Stimulated activated CD8-positive, alpha-beta memory T cell treated with anti-CD3 and anti-CD28 coated beads, Interleukin-15, amount 100 ng/mL, for 48 hours (primary cell): ENCODE measurements around the gene APOBEC3H.

Experiments
- DNase-seq, 2 donors: peaks; one replicate each; pipeline ENCODE4 v3.0.0-alpha.2; 2020; ENCODE audit warnings: low read depth in 2 of 2

APOBEC3H gene

DNA sequence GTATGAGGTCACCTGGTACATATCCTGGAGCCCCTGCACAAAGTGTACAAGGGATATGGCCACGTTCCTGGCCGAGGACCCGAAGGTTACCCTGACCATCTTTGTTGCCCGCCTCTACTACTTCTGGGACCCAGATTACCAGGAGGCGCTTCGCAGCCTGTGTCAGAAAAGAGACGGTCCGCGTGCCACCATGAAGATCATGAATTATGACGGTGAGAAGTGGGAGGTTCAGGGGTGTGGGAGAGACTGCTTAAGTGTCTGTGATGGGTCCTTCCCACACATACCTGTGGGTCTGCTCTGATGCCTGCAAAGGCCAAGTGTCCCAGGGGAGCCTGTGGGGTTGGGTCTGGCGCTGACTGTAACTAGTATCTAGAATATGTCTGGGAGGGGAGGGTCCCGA lies 16.0 kb upstream of the APOBEC3H start:
- no peak for DNase-seq

DNA sequence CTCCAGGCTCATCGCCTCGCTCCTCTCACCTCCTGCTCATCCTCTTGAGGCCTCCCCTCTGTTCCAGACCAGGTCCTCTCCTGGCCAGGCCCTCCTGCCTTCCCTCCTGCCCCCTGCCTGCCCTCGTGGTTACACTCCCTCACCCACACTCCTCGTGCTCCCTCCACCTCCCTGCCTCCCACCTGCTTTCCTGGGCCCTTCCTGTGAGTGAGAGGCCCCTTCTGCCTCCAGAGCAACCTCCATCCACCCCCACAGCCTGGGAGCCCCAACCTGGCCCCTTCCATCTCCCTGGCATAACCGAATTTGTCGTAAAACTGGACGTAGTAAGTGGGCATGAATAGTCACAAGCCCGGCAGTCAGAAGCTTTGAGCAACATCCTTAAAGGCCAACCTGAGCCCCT lies 15.4 kb upstream of the APOBEC3H start:
- DNase-seq = no peak

DNA sequence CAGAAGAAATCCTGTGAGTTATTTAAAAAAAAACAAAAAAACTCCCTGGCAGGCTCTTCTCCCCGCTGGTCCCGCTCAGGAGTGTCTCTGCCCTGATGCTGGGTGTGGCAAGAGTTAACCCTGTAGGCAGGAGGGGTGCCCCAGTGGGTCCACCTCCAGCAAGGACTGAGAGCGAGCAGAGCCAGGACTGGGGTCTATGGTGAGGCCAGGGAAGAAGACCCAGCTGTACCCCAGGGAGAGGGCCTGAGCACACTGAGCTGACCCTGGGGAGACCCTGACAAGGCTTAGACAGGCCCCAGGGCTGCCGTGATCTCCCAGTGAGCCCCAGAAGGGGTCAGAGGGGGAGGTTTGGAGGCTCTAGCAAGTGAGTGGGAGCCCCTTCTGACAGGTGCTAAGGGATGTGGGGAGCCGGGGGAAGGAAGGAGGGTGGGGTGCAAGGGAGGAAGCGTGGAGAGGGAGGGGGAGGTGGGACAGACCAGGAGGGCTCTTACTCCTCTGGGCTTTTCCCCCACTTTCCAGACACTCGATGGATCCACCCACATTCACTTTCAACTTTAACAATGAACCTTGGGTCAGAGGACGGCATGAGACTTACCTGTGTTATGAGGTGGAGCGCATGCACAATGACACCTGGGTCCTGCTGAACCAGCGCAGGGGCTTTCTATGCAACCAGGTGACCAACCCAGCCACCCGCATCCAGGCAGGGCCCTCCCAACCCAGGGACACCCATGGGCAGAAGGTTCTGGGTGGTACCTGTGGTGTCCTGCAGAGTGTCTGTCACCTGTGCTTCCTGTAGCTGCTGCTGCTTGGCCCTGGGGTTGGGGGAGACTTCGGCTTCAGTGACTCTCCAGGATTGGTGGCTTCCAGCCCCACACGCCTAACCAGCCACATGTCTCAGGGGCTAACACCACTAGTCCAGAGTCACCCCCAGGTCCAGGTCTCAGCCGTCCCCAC lies 13.6 kb upstream of the APOBEC3H start:
- no peak for DNase-seq

- DNase-seq = no peak
These were observed 12.4 kb upstream of the APOBEC3H start for GRCh38 chr22:39084666-39085065.

GRCh38 chr22:39087098-39087497 lies 9.9 kb upstream of the APOBEC3H start:
- no peak for DNase-seq

DNA sequence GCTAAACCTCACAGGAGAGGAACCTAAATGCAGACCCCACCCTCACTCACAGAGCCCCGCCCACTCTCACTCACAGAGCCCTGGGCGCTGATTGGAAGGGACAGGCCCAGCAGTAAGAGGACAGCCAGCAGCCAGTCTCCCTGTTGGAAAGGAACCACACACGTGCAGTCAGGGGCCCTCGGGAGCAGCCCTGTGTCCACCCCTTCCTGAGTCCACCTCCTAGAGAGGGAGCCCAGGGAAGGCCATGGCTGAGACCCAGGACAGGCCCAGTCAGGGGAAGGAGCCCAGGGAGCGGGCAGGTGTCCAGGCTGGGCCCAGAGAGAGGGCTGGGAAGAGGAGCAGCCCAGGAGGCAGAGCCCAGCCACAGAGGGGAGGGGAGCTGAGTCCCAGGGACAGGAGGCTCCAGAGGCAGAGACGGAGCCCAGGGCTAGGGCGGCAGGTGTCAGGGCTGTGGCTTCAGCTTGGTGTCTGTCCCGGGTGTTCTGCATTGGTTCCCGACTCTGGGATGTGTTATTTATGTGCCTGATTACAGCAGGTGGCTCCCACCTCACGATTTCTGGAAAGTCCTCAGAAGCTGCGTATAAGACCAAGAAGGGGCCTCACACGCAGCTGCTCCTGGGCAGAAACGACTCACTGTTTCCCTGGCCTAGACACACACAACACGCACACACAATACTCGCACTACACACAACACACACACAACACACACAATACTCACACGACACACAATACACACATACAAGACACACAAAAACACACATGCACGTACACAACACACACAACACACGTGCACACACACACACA lies 9.0 kb upstream of the APOBEC3H start:
- no peak for DNase-seq

DNA sequence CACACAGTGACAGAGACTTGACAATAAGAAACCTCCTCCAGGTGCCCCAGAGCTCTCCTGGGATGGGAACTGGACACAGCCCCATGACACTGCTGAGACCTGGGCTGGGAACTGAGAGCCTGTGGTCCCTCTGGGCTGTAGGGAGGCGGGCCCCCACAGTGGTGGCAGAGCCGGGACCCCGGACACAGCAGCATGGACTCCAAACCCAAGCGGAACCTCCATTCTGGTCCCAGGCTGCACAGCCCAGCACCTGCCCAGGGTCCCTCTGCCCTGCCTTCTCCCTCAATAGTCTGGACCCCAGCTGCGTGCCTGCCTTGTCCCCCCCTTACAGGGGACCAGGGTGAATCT lies 8.4 kb upstream of the APOBEC3H start:
- DNase-seq = no peak

DNA sequence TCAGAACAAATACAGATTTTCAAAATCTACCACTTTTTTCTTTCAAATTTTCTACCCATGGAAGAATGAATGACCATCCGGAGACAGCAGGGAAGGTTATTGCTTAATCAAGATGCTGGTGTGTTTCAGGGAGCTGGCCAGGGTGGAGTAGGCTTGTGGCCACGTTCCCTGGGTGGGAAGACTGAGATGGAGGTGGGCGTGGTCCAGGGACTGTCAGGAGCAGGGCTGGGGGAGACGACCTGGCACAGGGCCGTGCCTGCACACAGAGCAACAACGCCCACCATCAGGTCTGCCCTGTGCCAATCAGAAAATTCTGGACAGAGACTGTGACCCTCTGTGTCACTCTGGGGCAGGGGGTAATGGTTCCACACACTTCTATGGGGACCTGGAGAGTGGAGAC lies 7.1 kb upstream of the APOBEC3H start:
- DNase-seq = no peak

- peak; percentile 86 to 87 for DNase-seq
These were observed 6.5 kb upstream of the APOBEC3H start for GRCh38 chr22:39090426-39091064.

- DNase-seq = no peak
These were observed 5.6 kb upstream of the APOBEC3H start for GRCh38 chr22:39091126-39092081.

DNA sequence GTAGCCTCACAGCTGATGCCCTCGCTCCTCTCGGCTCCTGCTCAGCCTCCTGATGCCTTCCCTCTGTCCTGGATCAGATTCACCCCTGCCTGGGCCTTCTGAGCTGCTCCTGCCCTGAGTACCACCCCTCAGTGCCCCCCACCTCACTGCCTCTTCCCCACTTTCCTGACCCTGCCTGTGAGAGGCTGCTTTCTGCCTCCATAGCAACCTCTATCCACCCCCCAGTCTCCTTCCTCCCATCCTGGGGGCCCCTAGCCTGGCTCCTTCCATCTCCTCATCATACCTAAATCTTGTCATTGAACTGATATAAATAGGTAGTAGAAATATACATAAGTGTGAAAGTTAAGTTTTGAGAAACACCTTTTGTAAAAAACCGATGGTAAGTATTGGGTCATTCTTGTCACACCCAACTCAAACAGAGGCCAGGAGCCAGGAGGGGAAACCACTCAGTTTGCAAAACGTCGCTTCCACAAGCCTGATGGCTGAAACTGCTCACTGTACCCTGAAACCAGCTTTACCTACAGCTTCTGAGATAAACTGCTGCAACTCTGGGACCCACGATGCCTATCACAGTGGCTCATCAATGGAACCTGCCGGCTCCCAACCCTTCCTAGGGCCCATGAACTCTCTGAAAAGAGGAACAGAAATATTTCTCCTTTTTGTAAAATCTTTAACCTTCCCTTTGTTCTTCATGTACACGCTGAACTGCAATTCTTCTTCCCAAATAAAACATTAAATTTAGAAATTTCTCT lies 4.8 kb upstream of the APOBEC3H start:
- DNase-seq = no peak

DNA sequence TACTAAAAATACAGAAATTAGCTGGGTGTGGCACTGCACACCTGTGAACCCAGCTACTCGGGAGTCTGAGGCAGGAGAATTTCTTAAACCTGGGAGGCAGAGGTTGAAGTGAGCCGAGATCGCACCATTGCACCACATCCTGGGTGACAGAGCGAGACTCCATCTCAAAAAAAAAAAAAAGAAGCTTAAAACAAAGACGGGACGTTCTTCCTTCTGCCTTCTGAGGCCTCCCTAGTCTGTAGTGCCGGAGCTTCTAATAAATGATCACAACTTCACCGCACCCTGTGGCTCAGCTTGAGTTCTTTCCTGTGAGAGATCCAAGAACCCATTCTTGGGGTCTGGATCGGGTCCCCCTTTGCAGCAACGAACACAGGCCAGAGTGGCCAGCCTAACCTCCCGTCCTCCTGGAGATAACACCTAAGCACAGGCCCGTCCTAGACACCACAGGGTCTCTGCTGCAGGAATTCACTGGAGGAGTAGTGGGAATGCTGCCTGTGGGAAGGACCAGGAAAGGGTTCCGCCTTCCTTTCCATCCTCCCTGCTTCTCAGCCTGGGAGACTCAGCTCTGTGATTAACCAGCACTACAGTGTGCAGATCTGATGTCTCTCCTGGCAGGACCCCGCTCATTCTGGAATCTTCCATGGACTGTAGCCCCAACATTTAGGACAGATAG lies 2.2 kb upstream of the APOBEC3H start:
- DNase-seq = no peak

GRCh38 chr22:39095971-39096370 lies 1.1 kb upstream of the APOBEC3H start:
- DNase-seq = no peak

DNA sequence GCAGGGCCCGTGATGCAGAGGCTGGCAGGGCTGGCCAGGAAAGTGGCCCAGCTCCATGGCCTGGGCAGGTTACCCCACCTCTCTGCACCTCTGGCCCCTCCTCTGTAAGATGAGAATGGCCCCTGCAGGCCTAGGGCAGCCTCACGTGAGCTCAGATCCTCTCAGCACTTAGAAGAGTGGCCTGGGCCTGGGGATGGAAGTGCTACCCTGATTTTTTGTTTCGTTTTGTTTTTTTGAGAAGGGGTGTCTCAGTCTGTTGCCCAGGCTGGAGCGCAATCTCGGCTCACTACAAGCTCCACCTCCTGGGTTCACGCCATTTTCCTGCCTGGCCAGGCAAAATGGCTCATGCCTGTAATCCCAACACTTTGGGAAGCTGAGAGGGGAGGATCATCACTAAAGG lies 982 bp downstream of the APOBEC3H start:
- DNase-seq = no peak

DNA sequence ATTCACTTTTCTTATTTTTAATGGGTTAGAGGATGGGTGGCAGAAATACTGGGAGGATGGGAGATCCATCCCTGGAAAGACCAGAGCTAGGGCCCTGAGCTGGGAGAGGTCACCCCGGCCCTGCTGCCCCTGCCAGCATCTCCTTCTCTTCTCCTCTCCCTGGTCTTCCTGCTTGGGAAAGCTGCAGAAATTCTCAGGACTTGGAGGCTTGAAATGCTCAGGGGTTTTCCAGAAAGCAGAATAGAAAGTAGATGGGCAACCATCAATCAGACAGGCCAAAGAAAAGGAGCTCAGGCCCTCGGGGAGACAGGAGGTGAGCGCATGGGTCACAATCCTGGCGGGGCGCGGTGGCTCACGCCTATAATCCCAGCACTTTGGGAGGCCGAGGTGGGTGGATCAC lies 1.5 kb downstream of the APOBEC3H start:
- no peak for DNase-seq

DNA sequence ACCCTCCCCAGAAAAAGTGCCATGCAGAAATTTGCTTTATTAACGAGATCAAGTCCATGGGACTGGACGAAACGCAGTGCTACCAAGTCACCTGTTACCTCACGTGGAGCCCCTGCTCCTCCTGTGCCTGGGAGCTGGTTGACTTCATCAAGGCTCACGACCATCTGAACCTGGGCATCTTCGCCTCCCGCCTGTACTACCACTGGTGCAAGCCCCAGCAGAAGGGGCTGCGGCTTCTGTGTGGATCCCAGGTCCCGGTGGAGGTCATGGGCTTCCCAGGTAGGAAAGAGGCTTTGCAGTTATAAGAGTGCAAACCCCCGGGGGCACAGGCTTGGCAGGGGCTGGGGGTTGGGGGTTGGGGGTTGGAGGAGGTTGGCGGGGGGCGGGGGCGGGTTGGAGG lies 4.2 kb downstream of the APOBEC3H start:
- no peak for DNase-seq

DNA sequence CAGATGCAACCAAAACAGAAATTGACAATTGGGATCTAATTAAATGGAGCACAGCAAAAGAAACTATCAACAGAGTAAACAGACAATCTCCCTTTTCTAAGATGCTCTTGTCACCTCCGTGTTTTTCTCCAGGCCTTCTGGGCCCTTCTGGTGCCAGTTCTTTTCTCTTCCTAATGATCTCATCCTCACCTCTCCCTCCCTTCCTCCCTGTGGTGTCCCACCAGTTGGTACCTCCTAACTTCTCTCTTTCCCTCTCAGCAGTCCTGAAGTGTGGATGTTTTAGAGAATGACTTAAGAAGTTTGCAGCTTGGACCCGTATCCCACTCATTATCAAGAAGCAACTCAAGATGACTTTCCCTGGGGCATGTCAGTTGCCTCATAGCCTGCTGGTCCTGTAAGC lies 6.4 kb downstream of the APOBEC3H start:
- DNase-seq = no peak

- no peak for DNase-seq
These were observed 9.3 kb downstream of the APOBEC3H start for GRCh38 chr22:39106326-39106725.

DNA sequence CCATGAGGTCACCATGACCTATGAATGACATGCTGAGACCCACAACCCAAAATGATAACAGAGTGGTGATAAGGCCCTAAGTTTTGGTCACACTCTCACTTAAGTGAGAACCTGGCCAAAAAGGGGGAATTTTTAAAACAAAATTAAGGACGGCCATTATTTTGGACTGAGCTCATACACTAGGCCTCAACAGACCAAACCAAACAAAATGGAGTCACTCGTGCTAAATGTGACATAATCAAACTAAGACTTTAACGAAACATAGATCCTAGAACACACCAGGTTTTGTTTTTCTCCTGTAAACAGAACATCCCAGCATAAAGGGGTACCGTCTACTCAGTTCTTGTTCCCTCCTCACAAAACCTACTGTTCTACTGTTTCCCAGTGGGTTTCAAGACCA lies 11.4 kb downstream of the APOBEC3H start:
- no peak for DNase-seq

GRCh38 chr22:39109361-39109760 lies 12.3 kb downstream of the APOBEC3H start:
- no peak for DNase-seq
